ENCODE results near the gene POLR2L. TPM values are rescaled to one million over a fixed set of nuclear protein-coding genes. Genes with fewer than 3 reads are reported as not detected.
A peak's percentile ranks its signal among the peaks of the same experiment; 100 is the strongest.

Gene POLR2L
- total RNA-seq, result 64.4 TPM

GRCh38 chr11:842370-843002 is at the start of gene POLR2L, which contains the start of gene TSPAN4:
Gene POLR2L (minus strand): TSS chr11:842529. CDS start chr11:842508, 21 bp downstream.
Gene TSPAN4 (plus strand): TSS chr11:842852. CDS start chr11:850305, 7,453 bp downstream.
- DNase-seq, result peak; percentile 82

- no peak for DNase-seq
Measured at GRCh38 chr11:890794-891540, 48.6 kb upstream of the POLR2L start.

- DNase-seq, result no peak
Measured at GRCh38 chr11:889687-890475, 47.6 kb upstream of the POLR2L start.

- no peak for DNase-seq
Measured at GRCh38 chr11:889257-889656, 46.9 kb upstream of the POLR2L start.

- DNase-seq, result no peak
Measured at GRCh38 chr11:888310-889212, 46.2 kb upstream of the POLR2L start.

- no peak for DNase-seq
Measured at GRCh38 chr11:887589-887988, 45.3 kb upstream of the POLR2L start.

- no peak for DNase-seq
Measured at GRCh38 chr11:886568-886967, 44.2 kb upstream of the POLR2L start.

- no peak for DNase-seq
Measured at GRCh38 chr11:884578-885070, 42.3 kb upstream of the POLR2L start.

- DNase-seq, result no peak
Measured at GRCh38 chr11:883527-883926, 41.2 kb upstream of the POLR2L start.

- DNase-seq, result no peak
Measured at GRCh38 chr11:882596-882995, 40.3 kb upstream of the POLR2L start.

- DNase-seq, result no peak
Measured at GRCh38 chr11:880447-880846, 38.1 kb upstream of the POLR2L start.

GRCh38 chr11:877565-877964 is 35.2 kb upstream of the POLR2L start:
- no peak for DNase-seq

GRCh38 chr11:876545-876944 is 34.2 kb upstream of the POLR2L start:
- no peak for DNase-seq

GRCh38 chr11:875769-876301 is 33.5 kb upstream of the POLR2L start:
- DNase-seq, result no peak

GRCh38 chr11:875203-875602 is 32.9 kb upstream of the POLR2L start:
- DNase-seq, result no peak

- DNase-seq, result no peak
Measured at GRCh38 chr11:873706-874105, 31.4 kb upstream of the POLR2L start.

- no peak for DNase-seq
Measured at GRCh38 chr11:872799-873198, 30.5 kb upstream of the POLR2L start.

- no peak for DNase-seq
Measured at GRCh38 chr11:871472-871871, 29.1 kb upstream of the POLR2L start.

GRCh38 chr11:870418-870817 is 28.1 kb upstream of the POLR2L start:
- no peak for DNase-seq

GRCh38 chr11:870127-870413 is 27.7 kb upstream of the POLR2L start:
- no peak for DNase-seq

GRCh38 chr11:869399-870126 is 27.2 kb upstream of the POLR2L start:
- no peak for DNase-seq
